HepG2 (cell line): ENCODE results near the gene ZSCAN32. TPM values are rescaled to one million over a fixed set of nuclear protein-coding genes. Genes with fewer than 3 reads are reported as not detected.
A peak's percentile ranks its signal among the peaks of the same experiment; 100 is the strongest.

Experiments
- ARHGAP35 ChIP-seq: sonication (generic); formaldehyde crosslinking; IDR thresholded peaks from 2 replicates; pipeline ENCODE4 v1.9.0; 2022; ENCODE audit warnings: mild to moderate bottlenecking, inconsistent platforms, moderate library complexity, missing genetic modification reagents, borderline replicate concordance
- CEBPB ChIP-seq: IDR thresholded peaks from 2 replicates; pipeline ENCODE4 v1.6.1; 2011; ENCODE audit warnings: low read depth, low read length, improper control_type of control experiment, borderline replicate concordance
- GZF1 ChIP-seq: sonication (generic); formaldehyde crosslinking; IDR thresholded peaks from 2 replicates; pipeline ENCODE4 v1.5.1; 2020; ENCODE audit warnings: mild to moderate bottlenecking, missing genetic modification reagents
- HHEX ChIP-seq: IDR thresholded peaks from 2 replicates; pipeline ENCODE4 v1.6.1; 2016; ENCODE audit warnings: control low read depth
- MED1 ChIP-seq: sonication (generic); formaldehyde crosslinking; IDR thresholded peaks from 2 replicates; pipeline ENCODE4 v1.4.0; 2020; ENCODE audit warnings: missing genetic modification reagents
- MEIS1 ChIP-seq: sonication (generic); formaldehyde crosslinking; IDR thresholded peaks from 2 replicates; pipeline ENCODE4 v1.9.0; 2021; ENCODE audit warnings: mild to moderate bottlenecking, missing genetic modification reagents, moderate library complexity, borderline replicate concordance
- POLR2G ChIP-seq: fragments of 200-400 bp; formaldehyde crosslinking; IDR thresholded peaks from 2 replicates; pipeline ENCODE4 v1.6.1; 2018; ENCODE audit warnings: mild to moderate bottlenecking, low read depth, low read length, moderate library complexity
- SAP130 ChIP-seq: IDR thresholded peaks from 2 replicates; pipeline ENCODE4 v1.6.1; 2016; ENCODE audit warnings: low read depth
- TBX3 ChIP-seq: fragments of 450-650 bp; IDR thresholded peaks from 2 replicates; pipeline ENCODE4 v1.6.1; 2017; ENCODE audit warnings: antibody characterized with exemption, mild to moderate bottlenecking, inconsistent platforms, borderline replicate concordance
- TGIF2 ChIP-seq: IDR thresholded peaks from 2 replicates; pipeline ENCODE4 v1.6.1; 2016; ENCODE audit warnings: control low read depth, missing compliant biosample characterization
- ZFP91 ChIP-seq: sonication (generic); formaldehyde crosslinking; IDR thresholded peaks from 2 replicates; pipeline ENCODE4 v1.9.0; 2022; ENCODE audit warnings: missing genetic modification reagents, mild to moderate bottlenecking, borderline replicate concordance
- ZNF234 ChIP-seq: sonication (generic); formaldehyde crosslinking; conservative IDR thresholded peaks from 2 replicates; pipeline ENCODE4 v1.5.1; 2020; ENCODE audit warnings: mild to moderate bottlenecking, missing genetic modification reagents
- ZNF446 ChIP-seq: sonication (generic); formaldehyde crosslinking; IDR thresholded peaks from 2 replicates; pipeline ENCODE4 v1.5.0; 2020; ENCODE audit warnings: mild to moderate bottlenecking, missing genetic modification reagents
- ZNF451 ChIP-seq: sonication (generic); formaldehyde crosslinking; IDR thresholded peaks from 2 replicates; pipeline ENCODE4 v1.5.0; 2020; ENCODE audit warnings: mild to moderate bottlenecking, missing genetic modification reagents
- ZNF629 ChIP-seq: sonication (generic); formaldehyde crosslinking; conservative IDR thresholded peaks from 2 replicates; pipeline ENCODE4 v1.5.0; 2020; ENCODE audit warnings: missing genetic modification reagents
- ZNF782 ChIP-seq: sonication (generic); formaldehyde crosslinking; IDR thresholded peaks from 2 replicates; pipeline ENCODE4 v1.4.0; 2020; ENCODE audit warnings: missing genetic modification reagents, mild to moderate bottlenecking, borderline replicate concordance
- ZNF850 ChIP-seq: sonication (generic); formaldehyde crosslinking; conservative IDR thresholded peaks from 2 replicates; pipeline ENCODE4 v1.9.0; 2021; ENCODE audit warnings: mild to moderate bottlenecking, missing genetic modification reagents
- polyA plus RNA-seq, 8 experiments: library from polyadenylated mRNA; depleted of rRNA in 3 of 8; stranded (reverse) in 7 of 8; unstranded in 1 of 8; fragments of >200 nt; fragmentation: Illumina TruSeq in 4 of 8; extraction: Trizol in 4 of 8; gene quantifications; 2 replicates each; pipeline versions ENCODE4 v1.2.1 to v1.2.3, GENCODE V29; 2011 to 2016; ENCODE audit warnings: low read depth in 4 of 8, missing spikeins in 1 of 8, mixed read lengths in 1 of 8; ENCODE audit not compliant: insufficient read depth in 1 of 8
- total RNA-seq, 5 experiments: library from RNA; depleted of rRNA; stranded (reverse); fragments of >200 nt; fragmentation: Illumina TruSeq; extraction: Trizol; gene quantifications; 2 replicates each; pipeline ENCODE4 v1.2.3, GENCODE V29; 2016; ENCODE audit warnings: low read depth in 1 of 5
- TF ChIP-seq, protein P1 (sequence below): sonication (generic); formaldehyde crosslinking; IDR thresholded peaks from 2 replicates; pipeline ENCODE4 v1.9.0; 2021; ENCODE audit warnings: missing genetic modification reagents, mild to moderate bottlenecking, borderline replicate concordance
- TF ChIP-seq, protein P2 (sequence below), 2 experiments: sonication (generic) in 1 of 2; formaldehyde crosslinking in 1 of 2; IDR thresholded peaks; 2 replicates each; pipeline versions ENCODE4 v1.6.1 to v1.9.0; 2014 to 2022; ENCODE audit warnings: antibody characterized with exemption in 1 of 2, borderline replicate concordance in 1 of 2, inconsistent platforms in 1 of 2, low read depth in 1 of 2, missing genetic modification reagents in 1 of 2
- TF ChIP-seq, protein P3 (sequence below): sonication (generic); IDR thresholded peaks from 2 replicates; pipeline ENCODE4 v1.6.1; 2016; ENCODE audit warnings: low read depth, borderline replicate concordance

Gene ZSCAN32
- total and polyA plus RNA-seq, 2 of the 13 experiments (the other 11 are each of a cell fraction or from before 2014, with no cell fraction given): 10.7 to 12.8 TPM

GRCh38 chr16:3364774-3365427 lies 35.9 kb downstream of the ZSCAN32 start (continued):
- peak; percentile 39; the same call in 1 of the 2 replicates for TF ChIP-seq MED1 (CRISPR knock-in tag)
- TF ChIP-seq ZNF234 (CRISPR knock-in tag): no peak
- peak; percentile 20; the same call in 1 of the 2 replicates for TF ChIP-seq TBX3
- TF ChIP-seq, protein P1, sequence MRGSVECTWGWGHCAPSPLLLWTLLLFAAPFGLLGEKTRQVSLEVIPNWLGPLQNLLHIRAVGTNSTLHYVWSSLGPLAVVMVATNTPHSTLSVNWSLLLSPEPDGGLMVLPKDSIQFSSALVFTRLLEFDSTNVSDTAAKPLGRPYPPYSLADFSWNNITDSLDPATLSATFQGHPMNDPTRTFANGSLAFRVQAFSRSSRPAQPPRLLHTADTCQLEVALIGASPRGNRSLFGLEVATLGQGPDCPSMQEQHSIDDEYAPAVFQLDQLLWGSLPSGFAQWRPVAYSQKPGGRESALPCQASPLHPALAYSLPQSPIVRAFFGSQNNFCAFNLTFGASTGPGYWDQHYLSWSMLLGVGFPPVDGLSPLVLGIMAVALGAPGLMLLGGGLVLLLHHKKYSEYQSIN (CRISPR knock-in tag): no peak
- TF ChIP-seq ZNF451 (CRISPR knock-in tag): no peak
- TF ChIP-seq GZF1 (CRISPR knock-in tag): no peak
- TF ChIP-seq ZNF629 (CRISPR knock-in tag): no peak
- peak; percentile 67; the same call in 1 of the 2 replicates for TF ChIP-seq POLR2G
- TF ChIP-seq TGIF2 (CRISPR knock-in tag): no peak
- TF ChIP-seq ZNF850 (CRISPR knock-in tag): 0 out of 2 replicates have a peak, but pooled peaks have one; percentile 47
- TF ChIP-seq, protein P2, sequence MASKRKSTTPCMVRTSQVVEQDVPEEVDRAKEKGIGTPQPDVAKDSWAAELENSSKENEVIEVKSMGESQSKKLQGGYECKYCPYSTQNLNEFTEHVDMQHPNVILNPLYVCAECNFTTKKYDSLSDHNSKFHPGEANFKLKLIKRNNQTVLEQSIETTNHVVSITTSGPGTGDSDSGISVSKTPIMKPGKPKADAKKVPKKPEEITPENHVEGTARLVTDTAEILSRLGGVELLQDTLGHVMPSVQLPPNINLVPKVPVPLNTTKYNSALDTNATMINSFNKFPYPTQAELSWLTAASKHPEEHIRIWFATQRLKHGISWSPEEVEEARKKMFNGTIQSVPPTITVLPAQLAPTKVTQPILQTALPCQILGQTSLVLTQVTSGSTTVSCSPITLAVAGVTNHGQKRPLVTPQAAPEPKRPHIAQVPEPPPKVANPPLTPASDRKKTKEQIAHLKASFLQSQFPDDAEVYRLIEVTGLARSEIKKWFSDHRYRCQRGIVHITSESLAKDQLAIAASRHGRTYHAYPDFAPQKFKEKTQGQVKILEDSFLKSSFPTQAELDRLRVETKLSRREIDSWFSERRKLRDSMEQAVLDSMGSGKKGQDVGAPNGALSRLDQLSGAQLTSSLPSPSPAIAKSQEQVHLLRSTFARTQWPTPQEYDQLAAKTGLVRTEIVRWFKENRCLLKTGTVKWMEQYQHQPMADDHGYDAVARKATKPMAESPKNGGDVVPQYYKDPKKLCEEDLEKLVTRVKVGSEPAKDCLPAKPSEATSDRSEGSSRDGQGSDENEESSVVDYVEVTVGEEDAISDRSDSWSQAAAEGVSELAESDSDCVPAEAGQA (IDR thresholded peaks at IDR 0.05; ENCODE audit: low read depth): peak; percentile 70; the same call in 1 of the 2 replicates
- TF ChIP-seq, protein P2 (CRISPR knock-in tag; IDR thresholded peaks at IDR 0.05; ENCODE audit: borderline replicate concordance): no peak
- TF ChIP-seq ARHGAP35 (CRISPR knock-in tag): no peak
- 0 out of 2 replicates have a peak, but pooled peaks have one; percentile 66 for TF ChIP-seq ZNF782 (CRISPR knock-in tag)
- peak; percentile 56; the same call in 1 of the 2 replicates for TF ChIP-seq ZFP91 (CRISPR knock-in tag)
- 0 out of 2 replicates have a peak, but pooled peaks have one; percentile 67 for TF ChIP-seq MEIS1 (CRISPR knock-in tag)
- no peak for TF ChIP-seq HHEX (CRISPR knock-in tag)
- TF ChIP-seq SAP130 (CRISPR knock-in tag): peak; percentile 74; the same call in 1 of the 2 replicates
- no peak for TF ChIP-seq ZNF446 (CRISPR knock-in tag)
- peak; percentile 80; the same call in 1 of the 2 replicates for TF ChIP-seq CEBPB
- TF ChIP-seq, protein P3, sequence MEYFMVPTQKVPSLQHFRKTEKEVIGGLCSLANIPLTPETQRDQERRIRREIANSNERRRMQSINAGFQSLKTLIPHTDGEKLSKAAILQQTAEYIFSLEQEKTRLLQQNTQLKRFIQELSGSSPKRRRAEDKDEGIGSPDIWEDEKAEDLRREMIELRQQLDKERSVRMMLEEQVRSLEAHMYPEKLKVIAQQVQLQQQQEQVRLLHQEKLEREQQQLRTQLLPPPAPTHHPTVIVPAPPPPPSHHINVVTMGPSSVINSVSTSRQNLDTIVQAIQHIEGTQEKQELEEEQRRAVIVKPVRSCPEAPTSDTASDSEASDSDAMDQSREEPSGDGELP: no peak
